Hepatocyte (in vitro differentiated cells): ENCODE data around the gene ADGRA1.

Source experiments
- EZH2 ChIP-seq: fragments of 200-600 bp; sonication (generic); IDR thresholded peaks from 2 replicates; pipeline ENCODE4 v1.6.1; 2016; ENCODE audit warnings: antibody characterized with exemption, mild to moderate bottlenecking, borderline replicate concordance
- TF ChIP-seq, protein P1 (sequence below): fragments of 200-600 bp; sonication (generic); IDR thresholded peaks from 2 replicates; pipeline ENCODE4 v1.5.1; 2016; ENCODE audit warnings: antibody characterized with exemption, mild to moderate bottlenecking; ENCODE audit not compliant: poor library complexity

DNA sequence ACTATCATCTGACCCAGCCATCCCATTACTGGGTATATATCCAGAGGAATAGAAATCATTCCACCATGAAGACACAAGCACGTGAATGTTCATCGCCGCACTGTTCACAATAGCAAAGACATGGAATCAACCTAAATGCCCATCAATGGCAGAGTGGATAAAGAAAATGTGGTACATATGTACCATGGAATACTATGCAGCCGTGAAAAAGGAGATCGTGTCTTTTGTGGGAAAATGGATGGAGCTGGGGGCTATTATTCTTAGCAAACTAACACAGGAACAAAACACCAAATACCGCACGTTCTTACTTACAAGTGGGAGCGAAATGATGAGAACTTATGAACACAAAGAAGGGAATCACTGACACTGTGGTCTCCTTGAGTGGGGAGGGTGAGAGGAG is 62.5 kb downstream of the ADGRA1 start:
- no peak for TF ChIP-seq EZH2
- TF ChIP-seq, protein P1, sequence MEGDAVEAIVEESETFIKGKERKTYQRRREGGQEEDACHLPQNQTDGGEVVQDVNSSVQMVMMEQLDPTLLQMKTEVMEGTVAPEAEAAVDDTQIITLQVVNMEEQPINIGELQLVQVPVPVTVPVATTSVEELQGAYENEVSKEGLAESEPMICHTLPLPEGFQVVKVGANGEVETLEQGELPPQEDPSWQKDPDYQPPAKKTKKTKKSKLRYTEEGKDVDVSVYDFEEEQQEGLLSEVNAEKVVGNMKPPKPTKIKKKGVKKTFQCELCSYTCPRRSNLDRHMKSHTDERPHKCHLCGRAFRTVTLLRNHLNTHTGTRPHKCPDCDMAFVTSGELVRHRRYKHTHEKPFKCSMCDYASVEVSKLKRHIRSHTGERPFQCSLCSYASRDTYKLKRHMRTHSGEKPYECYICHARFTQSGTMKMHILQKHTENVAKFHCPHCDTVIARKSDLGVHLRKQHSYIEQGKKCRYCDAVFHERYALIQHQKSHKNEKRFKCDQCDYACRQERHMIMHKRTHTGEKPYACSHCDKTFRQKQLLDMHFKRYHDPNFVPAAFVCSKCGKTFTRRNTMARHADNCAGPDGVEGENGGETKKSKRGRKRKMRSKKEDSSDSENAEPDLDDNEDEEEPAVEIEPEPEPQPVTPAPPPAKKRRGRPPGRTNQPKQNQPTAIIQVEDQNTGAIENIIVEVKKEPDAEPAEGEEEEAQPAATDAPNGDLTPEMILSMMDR: no peak
